GM21528 (cell line): ENCODE data around the gene TMUB2.
A peak's percentile ranks its signal among the peaks of the same experiment; 100 is the strongest.

Experiments used
- ATAC-seq: cut with Tn5 transposase; IDR thresholded peaks from one replicate; pipeline ENCODE4 v1.9.1; 2021; ENCODE audit warnings: mild to moderate bottlenecking, moderate library complexity; ENCODE audit not compliant: unreplicated experiment, low FRiP score

Gene TMUB2

GRCh38 chr17:44200478-44201155, 13.8 kb downstream of the TMUB2 start:
- no peak for ATAC-seq

- no peak for ATAC-seq
Observed at GRCh38 chr17:44202756-44203155, 16.0 kb downstream of the TMUB2 start.

GRCh38 chr17:44203731-44204440, 17.1 kb downstream of the TMUB2 start:
- ATAC-seq = no peak

- ATAC-seq = no peak
Observed at GRCh38 chr17:44204441-44204882, 17.7 kb downstream of the TMUB2 start.

- no peak for ATAC-seq
Observed at GRCh38 chr17:44205962-44206824, 19.4 kb downstream of the TMUB2 start.

- ATAC-seq = no peak
Observed at GRCh38 chr17:44206825-44207155, 20.0 kb downstream of the TMUB2 start.

GRCh38 chr17:44207319-44207718, 20.5 kb downstream of the TMUB2 start:
- no peak for ATAC-seq

- ATAC-seq = no peak
Observed at GRCh38 chr17:44207743-44208142, 21.0 kb downstream of the TMUB2 start.

GRCh38 chr17:44209786-44210341, 23.1 kb downstream of the TMUB2 start:
- no peak for ATAC-seq

GRCh38 chr17:44210342-44211192, 23.8 kb downstream of the TMUB2 start:
- ATAC-seq = peak; percentile 54

- ATAC-seq = no peak
Observed at GRCh38 chr17:44211281-44212265, 24.8 kb downstream of the TMUB2 start.

- no peak for ATAC-seq
Observed at GRCh38 chr17:44212507-44213402, 26.0 kb downstream of the TMUB2 start.

GRCh38 chr17:44213403-44214229, 26.8 kb downstream of the TMUB2 start:
- no peak for ATAC-seq

- no peak for ATAC-seq
Observed at GRCh38 chr17:44214230-44214494, 27.4 kb downstream of the TMUB2 start.

- no peak for ATAC-seq
Observed at GRCh38 chr17:44214896-44215295, 28.1 kb downstream of the TMUB2 start.

- ATAC-seq = no peak
Observed at GRCh38 chr17:44216173-44216572, 29.4 kb downstream of the TMUB2 start.

GRCh38 chr17:44216694-44217093, 29.9 kb downstream of the TMUB2 start:
- no peak for ATAC-seq
